GM10847 (cell line): ENCODE data around the gene CENPU.

Source experiments
- POLR2A ChIP-seq: IDR thresholded peaks from 2 replicates; pipeline ENCODE4 v1.6.1; 2011; ENCODE audit not compliant: insufficient read length; ENCODE audit errors: extremely low read depth

The CENPU gene

DNA sequence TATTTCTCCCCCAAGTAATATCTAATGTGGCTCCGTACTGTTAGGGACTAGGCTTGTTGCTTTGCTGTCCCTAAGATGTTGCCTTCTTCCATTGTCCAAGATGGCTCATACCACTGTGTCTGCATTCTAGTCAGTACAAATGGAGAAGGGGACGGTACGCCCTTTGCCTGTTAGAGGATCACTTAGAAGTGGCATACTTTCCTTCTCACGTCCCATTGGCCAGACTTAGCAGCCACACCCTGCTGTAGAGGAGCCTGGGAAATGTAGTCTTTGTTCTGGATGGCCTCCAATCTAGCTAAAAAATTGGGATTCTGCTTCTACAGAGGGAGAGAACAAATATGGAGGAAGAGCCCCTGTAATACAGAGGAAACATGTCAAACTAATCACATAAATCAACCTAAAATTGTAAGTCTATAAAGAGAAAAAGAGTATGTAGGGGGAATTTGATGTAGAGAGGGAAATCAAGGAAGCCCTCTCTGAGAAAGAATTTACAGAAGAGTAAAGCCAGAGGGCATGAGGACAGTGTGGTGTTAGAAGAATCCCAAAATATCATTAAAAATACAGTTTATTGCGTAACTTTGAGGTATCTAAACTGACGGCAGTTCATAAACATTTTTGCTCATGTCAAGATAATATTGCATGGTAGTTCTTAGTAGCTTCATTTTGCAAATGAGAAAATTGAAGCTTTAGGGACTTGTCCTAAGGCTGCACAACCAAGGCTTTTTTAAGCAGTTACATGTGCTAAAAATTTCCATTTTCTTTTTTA, 69.3 kb downstream of the CENPU start:
- no peak for TF ChIP-seq POLR2A

DNA sequence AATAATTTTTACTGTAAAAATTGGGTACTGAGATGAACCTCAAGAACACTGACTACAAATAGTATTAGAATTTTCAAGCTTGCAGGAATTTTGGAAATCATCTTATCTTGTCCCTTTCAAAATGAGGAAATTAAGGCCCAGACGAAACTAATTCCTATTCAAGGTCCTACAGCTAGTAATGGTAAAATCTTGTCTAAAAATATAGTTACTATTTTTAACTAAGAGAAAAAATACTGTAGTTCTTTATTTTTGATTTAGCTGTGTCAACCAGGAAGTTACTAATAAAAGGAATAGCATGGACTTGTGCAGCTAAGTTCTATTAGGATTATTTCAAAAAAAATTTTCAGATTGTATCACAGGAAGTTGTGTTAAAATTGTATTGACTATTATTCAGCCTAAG, 71.7 kb downstream of the CENPU start:
- no peak for TF ChIP-seq POLR2A

DNA sequence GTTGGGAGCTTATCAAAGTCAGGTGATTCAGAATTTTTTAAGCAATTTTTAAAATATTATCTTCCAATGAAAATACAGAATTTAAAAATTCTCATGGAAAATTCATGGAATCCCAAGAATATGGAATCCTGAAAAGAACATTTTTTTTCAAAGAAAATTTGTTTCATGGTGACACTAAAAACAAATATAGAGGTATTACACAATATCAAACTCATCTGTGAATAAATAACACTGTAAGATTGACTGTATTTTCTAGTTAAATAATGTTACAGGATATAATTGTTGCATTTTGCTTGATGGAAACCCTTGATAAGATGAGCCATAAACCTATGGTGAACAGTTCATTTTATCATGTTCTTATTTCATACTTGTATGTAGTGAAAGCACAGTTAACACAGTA, 72.9 kb downstream of the CENPU start:
- no peak for TF ChIP-seq POLR2A

DNA sequence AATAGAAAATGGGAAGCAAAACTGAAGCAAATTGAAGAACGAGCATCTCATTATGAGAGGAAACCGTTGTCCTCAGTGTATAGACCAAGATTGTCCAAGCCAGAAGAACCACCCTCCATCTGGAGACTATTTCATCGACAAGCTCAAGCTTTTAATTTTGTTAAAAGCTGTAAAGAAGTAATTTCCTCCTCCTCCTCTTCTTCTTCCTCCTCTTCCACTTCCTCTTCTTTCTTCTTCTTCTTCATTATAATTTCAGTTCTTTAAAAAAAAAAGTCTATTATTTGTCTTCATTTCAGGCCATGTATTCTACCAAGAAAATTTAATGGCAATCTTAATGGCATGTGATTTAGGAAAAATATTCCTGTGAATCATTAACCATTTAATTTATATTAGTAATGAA, 76.8 kb downstream of the CENPU start:
- TF ChIP-seq POLR2A = no peak

DNA sequence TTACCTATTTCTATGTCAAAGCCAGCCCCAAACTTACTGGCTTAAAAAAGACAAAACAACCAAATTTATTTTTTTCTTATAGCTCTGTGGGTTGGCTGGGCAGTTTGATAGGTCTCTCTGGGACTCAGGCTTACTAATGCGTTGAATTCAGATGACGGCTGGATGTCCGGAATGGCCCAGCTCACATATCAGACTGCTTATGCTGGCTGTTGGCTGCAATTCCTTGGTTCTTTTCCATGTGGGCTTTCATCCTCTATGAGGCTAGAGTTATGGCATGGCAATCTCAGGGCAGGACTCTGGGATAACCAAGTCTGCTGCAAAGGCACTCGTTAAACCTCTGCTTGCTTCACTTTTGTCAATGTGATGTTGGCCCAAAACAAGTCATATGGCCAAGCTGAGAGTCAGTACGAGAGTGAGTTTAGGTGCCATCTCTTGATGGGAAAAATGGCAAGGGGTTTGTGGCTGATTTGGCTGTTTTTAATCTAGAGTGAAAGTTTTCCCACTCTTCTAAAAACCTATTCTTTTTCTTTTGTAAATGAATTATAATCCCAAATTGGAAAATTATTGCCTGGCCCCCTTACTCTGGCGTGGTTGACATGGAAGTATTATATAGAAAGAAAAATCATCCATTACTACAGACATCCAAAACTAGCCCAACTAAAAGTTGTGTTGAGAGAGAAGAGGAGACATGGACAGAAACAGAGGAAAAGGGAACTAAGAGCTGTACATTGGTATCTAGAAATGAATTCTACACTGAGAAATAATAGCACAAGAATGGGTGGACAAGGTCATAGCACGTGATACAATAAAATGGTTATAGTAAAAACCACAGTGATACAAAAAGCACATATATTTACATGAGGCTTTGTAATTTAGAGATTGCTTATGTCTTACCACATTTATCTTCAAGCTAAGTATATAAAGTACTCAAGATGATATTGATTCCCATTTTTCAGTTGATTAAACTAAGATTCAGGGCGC, 77.7 kb downstream of the CENPU start:
- TF ChIP-seq POLR2A = no peak

DNA sequence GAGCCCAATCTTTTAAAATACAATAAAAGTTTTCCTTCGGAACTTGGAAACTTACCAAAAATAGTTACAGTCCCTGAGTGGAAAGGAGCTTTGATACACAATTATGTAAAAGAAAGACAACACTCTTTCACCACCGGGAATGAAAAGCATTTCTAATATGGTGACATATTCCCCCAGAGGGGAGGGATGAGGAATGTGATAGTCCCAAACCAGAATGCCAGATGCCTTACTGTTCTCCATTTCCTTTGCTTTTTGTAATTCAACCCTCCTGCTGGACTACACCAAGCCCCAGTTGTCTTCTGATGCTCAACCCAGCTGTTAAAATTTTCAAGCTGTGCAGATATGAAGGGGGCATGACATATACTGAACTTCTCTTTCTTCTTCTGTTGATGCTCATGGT, 80.2 kb downstream of the CENPU start:
- no peak for TF ChIP-seq POLR2A

DNA sequence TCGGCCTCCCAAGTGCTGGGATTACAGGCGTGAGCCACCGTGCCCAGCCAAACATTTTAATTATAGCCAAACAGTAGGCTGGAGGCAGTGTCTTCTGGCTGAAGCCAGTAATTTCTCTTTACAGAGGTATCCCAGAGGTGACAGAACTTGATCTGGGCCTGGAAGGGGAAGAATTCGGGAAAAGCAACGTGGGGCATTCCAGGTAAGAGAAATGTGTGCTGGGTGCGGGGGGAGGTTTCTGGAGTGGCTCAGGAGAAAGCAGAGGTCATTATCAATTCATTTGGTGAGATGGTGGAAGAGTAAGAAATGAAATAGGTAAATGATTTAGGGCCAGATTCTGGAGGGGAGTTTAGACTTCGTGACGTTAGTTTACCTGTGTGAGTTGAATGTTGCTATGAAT, 82.0 kb downstream of the CENPU start:
- TF ChIP-seq POLR2A = no peak

DNA sequence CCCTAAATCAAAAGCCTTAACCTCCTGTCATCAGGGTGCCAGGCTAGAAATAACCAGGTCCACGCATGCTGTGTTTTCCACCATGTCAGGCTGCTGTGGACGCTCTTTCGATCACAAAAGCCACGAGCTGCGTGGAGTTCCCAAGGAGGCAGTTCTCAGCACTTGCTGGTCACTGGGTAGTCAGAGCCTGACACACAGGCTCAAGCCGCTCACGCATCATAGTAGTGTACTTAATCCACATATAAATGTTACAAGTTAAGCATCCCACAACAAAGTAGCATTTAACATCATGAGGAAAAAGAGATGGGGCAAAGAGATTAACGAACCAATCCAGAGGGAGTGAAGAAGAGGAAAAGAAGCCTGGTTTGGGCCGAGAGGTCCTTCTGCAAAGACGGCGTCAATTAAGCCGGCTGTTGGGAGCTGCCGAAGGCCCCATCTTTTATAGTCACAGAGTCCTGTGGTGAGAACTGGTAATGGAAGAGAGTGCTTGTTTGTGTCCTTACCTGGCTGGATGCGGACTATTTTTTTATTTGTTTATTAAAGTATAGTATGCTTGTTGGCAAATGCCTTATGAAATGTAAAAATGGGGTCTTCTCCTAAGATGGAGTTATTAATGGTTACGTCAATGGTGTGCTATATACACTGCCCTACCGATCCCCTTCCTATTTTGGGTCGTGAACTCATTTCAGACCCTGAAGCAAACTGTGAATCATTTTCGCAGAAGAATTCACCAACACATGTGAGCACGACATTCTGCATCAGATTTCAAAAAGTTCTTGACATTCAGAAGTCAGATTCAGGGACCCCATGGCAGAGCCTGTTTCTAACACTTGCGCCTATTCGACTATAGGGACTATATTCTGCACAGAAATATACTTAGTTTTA, 83.7 kb downstream of the CENPU start:
- TF ChIP-seq POLR2A = no peak

DNA sequence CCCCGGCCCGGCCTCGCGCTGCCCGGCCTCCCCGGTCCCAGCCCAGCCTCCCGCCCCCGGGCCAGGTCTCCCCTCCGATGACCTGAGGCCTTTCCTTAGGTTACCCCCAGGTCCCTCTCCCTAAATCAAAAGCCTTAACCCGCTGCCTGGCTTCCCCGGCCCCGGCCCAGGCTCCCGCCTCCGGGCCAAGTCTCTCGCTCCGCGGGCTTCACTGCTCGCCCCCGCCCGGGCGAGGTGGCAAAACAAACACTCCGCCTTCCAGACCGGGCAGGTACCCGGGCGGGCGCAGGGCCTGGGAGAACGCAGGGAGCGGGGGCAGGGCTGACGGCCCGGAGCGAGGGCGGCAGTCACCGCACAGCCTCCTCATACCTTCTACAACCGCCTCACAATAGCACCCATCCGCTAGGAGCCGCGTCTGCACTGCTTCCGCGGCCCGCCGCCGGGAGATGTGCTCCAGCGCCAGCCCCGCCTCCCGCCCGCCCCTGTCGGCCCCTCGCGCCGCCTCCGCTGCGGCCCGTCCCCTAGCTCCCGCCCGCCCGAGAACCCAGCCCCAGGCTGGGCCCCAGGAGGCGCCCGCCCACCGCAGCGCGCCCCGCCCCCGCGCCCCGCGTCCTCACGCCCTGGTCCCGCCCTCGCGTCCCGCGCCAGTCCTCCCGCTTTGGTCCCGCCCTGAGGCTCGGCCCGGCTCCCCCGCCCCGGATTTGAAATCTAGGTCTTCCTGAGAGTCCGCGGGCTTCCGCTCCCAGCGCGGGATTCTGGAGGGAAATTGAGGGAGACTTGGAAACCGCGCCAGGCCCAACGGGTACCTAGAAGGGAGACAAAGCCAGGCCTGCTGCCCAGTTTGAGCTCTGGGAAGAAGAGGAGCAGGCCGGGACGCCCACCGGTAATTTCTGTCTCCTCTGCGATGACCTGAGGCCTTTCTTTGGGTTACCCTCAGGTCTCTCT, 84.6 kb downstream of the CENPU start, which contains the start of the genes CASP3 and PRIMPOL:
CASP3 (minus strand) TSS at position 422 of the 945 bp plus-strand sequence. CDS start 10,994 bp downstream, outside the sequence.
PRIMPOL (plus strand) TSS at position 713 of the 945 bp plus-strand sequence. CDS start 7,403 bp downstream, outside the sequence.
- peak; percentile 95 for TF ChIP-seq POLR2A

DNA sequence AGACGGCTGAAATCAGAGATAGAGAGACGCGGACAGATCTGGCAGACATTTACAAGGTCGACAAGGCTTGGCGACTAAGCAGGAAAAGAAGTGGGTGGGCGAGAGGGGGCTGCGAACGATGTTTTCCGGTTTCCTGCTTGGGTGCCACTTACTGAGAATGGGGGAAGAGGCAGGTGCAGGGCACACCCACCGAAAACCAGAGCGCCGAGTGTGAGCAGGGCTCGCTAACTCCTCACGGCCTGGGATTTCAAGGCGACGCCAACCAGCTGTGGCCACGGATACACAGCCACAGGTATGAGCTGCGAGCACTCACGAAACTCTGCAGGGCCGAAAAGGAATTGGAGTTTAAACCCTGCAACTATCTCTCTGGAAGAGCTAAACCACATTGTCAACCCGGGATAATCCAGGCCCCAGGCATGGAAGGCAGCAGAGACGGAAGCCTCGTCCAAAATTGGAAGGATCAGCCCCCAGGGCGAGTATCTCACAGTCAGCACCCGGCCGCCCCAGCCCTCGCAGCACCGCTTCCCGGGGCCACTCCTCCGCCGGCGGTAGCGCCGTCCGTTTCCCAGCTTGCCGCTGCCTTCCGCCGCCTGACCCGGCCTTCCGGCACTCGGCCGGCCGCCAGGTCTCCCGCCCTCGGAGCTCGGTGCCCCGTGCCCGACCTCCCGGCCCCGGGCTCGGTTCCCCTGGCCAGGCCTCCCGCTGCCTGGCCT, 85.4 kb downstream of the CENPU start:
- no peak for TF ChIP-seq POLR2A

DNA sequence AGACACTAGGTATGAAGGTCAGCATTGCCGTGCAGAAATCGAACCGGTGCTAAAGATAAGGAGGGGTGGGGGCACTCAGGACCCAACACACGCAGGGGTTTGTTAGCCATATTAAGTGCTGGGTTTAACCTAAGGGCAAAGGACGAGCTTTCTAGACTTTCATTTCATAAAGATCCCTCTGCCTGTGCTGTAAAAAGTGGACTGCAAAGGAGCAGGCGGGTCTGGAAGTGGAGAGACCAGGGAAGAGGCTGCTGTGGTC, 85.9 kb downstream of the CENPU start:
- TF ChIP-seq POLR2A = no peak

DNA sequence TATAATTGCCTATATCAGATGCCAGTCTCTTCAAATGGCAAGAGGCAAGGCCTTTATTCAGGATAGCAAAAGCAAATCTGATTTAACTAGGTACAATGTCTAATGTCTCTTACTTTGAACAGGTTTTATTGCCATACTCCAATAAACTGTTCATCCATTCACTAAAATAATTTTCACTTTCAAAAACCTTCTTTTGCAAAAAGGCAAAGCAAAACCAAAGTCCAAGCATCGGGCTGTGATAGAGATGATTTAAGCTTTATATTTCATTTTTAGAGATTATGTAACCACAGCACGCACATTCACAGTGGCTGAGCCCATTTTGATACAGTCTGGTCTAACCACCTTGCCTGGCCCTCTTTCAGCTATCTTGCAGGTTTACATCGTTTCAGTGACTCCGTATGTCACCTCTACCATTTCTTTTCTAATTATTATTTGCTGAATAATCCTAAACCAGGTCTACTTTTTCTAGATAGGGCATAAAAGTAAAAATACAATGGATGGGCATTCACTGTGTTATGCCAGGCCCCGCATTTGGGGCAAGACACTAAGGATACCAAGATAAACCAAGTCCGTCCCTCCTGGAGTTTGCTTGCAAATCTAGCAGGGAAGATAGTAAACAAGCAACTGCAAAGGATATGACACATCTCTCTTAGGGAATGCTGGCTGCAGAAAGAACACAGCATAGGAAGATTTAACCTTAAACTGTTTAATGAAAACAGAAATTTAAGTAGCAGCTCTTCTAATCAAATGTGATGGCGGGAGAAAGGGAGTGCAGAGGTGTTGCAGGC, 86.4 kb downstream of the CENPU start:
- no peak for TF ChIP-seq POLR2A
